GM23338 (cell line): ENCODE measurements around the gene FKBP8. TPM values are rescaled to one million over a fixed set of nuclear protein-coding genes. Genes with fewer than 3 reads are reported as not detected.

Experiments
- ATAC-seq: fragments of 200-7000 bp; cut with Tn5 transposase; 3 replicates; pipeline ENCODE4 v1.9.1; 2020
- DNase-seq: peaks from one replicate; pipeline ENCODE4 v3.0.0-alpha.2; 2015; ENCODE audit warnings: low spot score
- H2AFZ ChIP-seq: fragments of 200-600 bp; sonication (generic); 2 replicates; pipeline ENCODE4 v1.8.0; 2016; ENCODE audit warnings: antibody characterized with exemption, mild to moderate bottlenecking, moderate library complexity
- H3F3A ChIP-seq: fragments of 200-600 bp; sonication (generic); replicated peaks from 2 replicates; pipeline ENCODE4 v1.8.0; 2017; ENCODE audit warnings: antibody characterized with exemption, mixed run types, low read depth
- H3K27ac ChIP-seq: fragments of 200-600 bp; sonication (generic); 2 replicates; pipeline ENCODE4 v1.6.1; 2016; ENCODE audit warnings: low read depth
- H3K27me3 ChIP-seq: fragments of 200-600 bp; sonication (generic); 2 replicates; pipeline ENCODE4 v1.8.0; 2016; ENCODE audit warnings: mild to moderate bottlenecking, mixed run types, moderate library complexity; ENCODE audit not compliant: insufficient read depth
- H3K36me3 ChIP-seq: fragments of 200-600 bp; sonication (generic); 2 replicates; pipeline ENCODE4 v1.8.0; 2016; ENCODE audit warnings: mild to moderate bottlenecking; ENCODE audit not compliant: insufficient read depth
- H3K4me1 ChIP-seq: fragments of 200-600 bp; sonication (generic); 2 replicates; pipeline ENCODE4 v1.8.0; 2016; ENCODE audit warnings: mild to moderate bottlenecking, moderate library complexity; ENCODE audit not compliant: insufficient read depth
- H3K4me2 ChIP-seq: fragments of 200-600 bp; sonication (generic); 2 replicates; pipeline ENCODE4 v1.7.1; 2017; ENCODE audit warnings: mixed run types
- H3K4me3 ChIP-seq: fragments of 200-600 bp; sonication (generic); 2 replicates; pipeline ENCODE4 v1.6.1; 2016; ENCODE audit warnings: mixed run types
- H3K79me2 ChIP-seq: fragments of 200-600 bp; sonication (generic); replicated peaks from 2 replicates; pipeline ENCODE4 v1.8.0; 2017; ENCODE audit warnings: mild to moderate bottlenecking; ENCODE audit not compliant: insufficient read depth
- H3K9me2 ChIP-seq: fragments of 200-600 bp; sonication (generic); 2 replicates; pipeline ENCODE4 v1.8.0; 2017; ENCODE audit not compliant: insufficient read depth
- H4K20me1 ChIP-seq: fragments of 200-600 bp; sonication (generic); replicated peaks from 2 replicates; pipeline ENCODE4 v1.8.0; 2017; ENCODE audit warnings: mild to moderate bottlenecking; ENCODE audit not compliant: insufficient read depth
- H3K27ac Mint-ChIP-seq: 2 replicates; pipeline ENCODE4 v1.8.0; 2020; ENCODE audit warnings: inconsistent platforms, mild to moderate bottlenecking, moderate library complexity, mixed read lengths
- H3K27me3 Mint-ChIP-seq: 3 replicates; pipeline ENCODE4 v1.8.0; 2022; ENCODE audit warnings: low read depth, mild to moderate bottlenecking, moderate library complexity, mixed read lengths, inconsistent platforms; ENCODE audit not compliant: insufficient read depth, poor library complexity
- H3K36me3 Mint-ChIP-seq: 3 replicates; pipeline ENCODE4 v1.8.0; 2021; ENCODE audit warnings: low read depth, mild to moderate bottlenecking, inconsistent platforms, moderate library complexity, mixed read lengths
- H3K4me1 Mint-ChIP-seq: 3 replicates; pipeline ENCODE4 v1.8.0; 2020; ENCODE audit warnings: mild to moderate bottlenecking, inconsistent platforms, mixed read lengths
- H3K4me3 Mint-ChIP-seq: 3 replicates; pipeline ENCODE4 v1.8.0; 2021; ENCODE audit warnings: moderate library complexity, mild to moderate bottlenecking, inconsistent platforms, mixed read lengths
- H3K9me3 Mint-ChIP-seq: 3 replicates; pipeline ENCODE4 v1.8.0; 2020; ENCODE audit warnings: moderate library complexity, mild to moderate bottlenecking, inconsistent platforms, mixed read lengths
- CREB1 ChIP-seq: fragments of 250-450 bp; sonication (Bioruptor Pico); IDR thresholded peaks from 2 replicates; pipeline ENCODE4 v1.5.0; 2020; ENCODE audit warnings: low read depth, mild to moderate bottlenecking, moderate library complexity
- EZH2 ChIP-seq: fragments of 200-600 bp; sonication (generic); IDR thresholded peaks from one replicate; pipeline ENCODE4 v1.8.0; 2017; ENCODE audit warnings: antibody characterized with exemption, mild to moderate bottlenecking, low read depth; ENCODE audit not compliant: unreplicated experiment
- EZH2phosphoT487 ChIP-seq: fragments of 200-600 bp; sonication (generic); IDR thresholded peaks from one replicate; pipeline ENCODE4 v1.8.1; 2018; ENCODE audit warnings: antibody characterized with exemption; ENCODE audit not compliant: unreplicated experiment
- NANOG ChIP-seq: IDR thresholded peaks from 2 replicates; pipeline ENCODE4 v1.6.1; 2016; ENCODE audit warnings: antibody characterized with exemption, borderline replicate concordance
- POLR2AphosphoS5 ChIP-seq: IDR thresholded peaks from 2 replicates; pipeline ENCODE4 v1.6.1; 2016; ENCODE audit warnings: antibody characterized with exemption, low read depth
- STAT1 ChIP-seq: IDR thresholded peaks from one replicate; pipeline ENCODE4 v1.6.1; 2016; ENCODE audit warnings: antibody characterized with exemption; ENCODE audit not compliant: unreplicated experiment
- ZNF114 ChIP-seq: fragments of 250-450 bp; sonication (Bioruptor Pico); IDR thresholded peaks from 2 replicates; pipeline ENCODE4 v1.5.0; 2020; ENCODE audit warnings: mild to moderate bottlenecking, moderate library complexity
- ZNF331 ChIP-seq: fragments of 250-450 bp; sonication (Bioruptor Pico); IDR thresholded peaks from 2 replicates; pipeline ENCODE4 v1.5.0; 2020; ENCODE audit warnings: low read depth, mild to moderate bottlenecking, moderate library complexity
- ZNF462 ChIP-seq: fragments of 250-450 bp; sonication (Bioruptor Pico); IDR thresholded peaks from 2 replicates; pipeline ENCODE4 v1.5.0; 2020; ENCODE audit warnings: mild to moderate bottlenecking, moderate library complexity
- polyA plus RNA-seq: library from polyadenylated mRNA; unstranded; fragments of >200 nt; fragmentation: Nextera tagmentation; extraction: Ambion mirVana; gene quantifications from 2 replicates; pipeline ENCODE4 v1.2.1, GENCODE V29; 2016
- total RNA-seq: library from RNA; depleted of rRNA; stranded (reverse); fragments of >200 nt; shearing (Covaris generic); gene quantifications from 2 replicates; pipeline ENCODE4 v1.2.3, GENCODE V29; 2014
- TF ChIP-seq, protein P1 (sequence below), 2 experiments: fragments of 200-600 bp in 1 of 2; sonication (generic) in 1 of 2; conservative IDR thresholded peaks; 2 replicates each; pipeline versions ENCODE4 v1.5.1 to v1.6.1; 2016 to 2017; ENCODE audit warnings: antibody characterized with exemption in 2 of 2, low read depth in 2 of 2, mild to moderate bottlenecking in 2 of 2, moderate library complexity in 1 of 2

FKBP8 gene
- total and polyA plus RNA-seq, 2 experiments from 2014 or later, result 158 to 367 TPM

DNA sequence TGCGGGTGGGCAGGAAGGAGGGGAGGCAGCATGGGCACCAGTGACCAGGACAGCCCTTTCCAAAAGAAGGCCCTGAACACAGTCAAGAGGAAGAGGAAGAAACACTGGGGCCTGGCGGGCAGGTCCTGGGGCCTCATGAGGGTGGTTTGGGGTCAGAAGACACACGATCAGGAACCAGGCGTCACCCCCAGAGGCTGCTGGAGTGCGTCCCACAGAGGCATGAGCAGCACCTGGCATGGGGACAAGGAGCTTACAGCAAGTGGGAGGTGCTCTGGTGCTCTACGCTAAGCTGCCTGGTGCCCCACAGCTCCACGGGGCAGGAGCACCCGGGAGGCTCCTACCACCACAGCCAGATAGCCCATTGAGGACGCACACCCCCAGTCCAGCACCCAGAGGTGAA, 41.5 kb downstream of the FKBP8 start (continued):
- TF ChIP-seq EZH2, result no peak
- TF ChIP-seq EZH2phosphoT487, result no peak
- TF ChIP-seq POLR2AphosphoS5, result no peak
- no peak for TF ChIP-seq NANOG
- TF ChIP-seq ZNF114 (CRISPR knock-in tag), result no peak
- no peak for TF ChIP-seq CREB1 (CRISPR knock-in tag)

DNA sequence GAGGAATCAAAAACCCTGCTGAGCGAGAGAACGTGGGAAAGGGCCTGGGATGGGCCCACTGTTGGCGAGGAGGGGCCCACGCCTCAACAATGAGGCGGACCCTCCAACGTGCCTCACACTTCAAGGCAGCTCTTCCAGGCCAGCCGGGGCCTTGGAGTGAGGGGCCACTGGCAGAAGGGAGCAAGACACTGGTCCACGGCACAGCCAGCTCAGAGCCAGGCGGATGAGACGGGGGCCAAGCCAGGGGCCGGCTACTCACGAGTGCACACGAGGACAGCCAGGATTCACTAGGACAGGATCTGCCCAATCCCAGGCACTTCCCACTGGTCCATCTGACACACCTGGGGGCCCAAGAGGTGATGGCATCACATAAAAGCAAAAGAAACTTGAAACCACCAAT, 42.0 kb downstream of the FKBP8 start:
- no peak overlapping the region for H3K27ac Mint-ChIP-seq
- H3K4me1 ChIP-seq, result no peaks in the 10 kb centered on the region
- no peaks in the 10 kb centered on the region for H3K27me3 ChIP-seq
- no peaks in the 10 kb centered on the region; the same call in 2 of the 3 replicates for H3K9me3 Mint-ChIP-seq
- peaks cover 80% of the 10 kb centered on the region for H3K79me2 ChIP-seq
- no peaks in the 10 kb centered on the region; the same call in 2 of the 3 replicates for H3K36me3 Mint-ChIP-seq
- H3K4me3 Mint-ChIP-seq, result no peak overlapping the region; the same call in 2 of the 3 replicates
- no peaks in the 10 kb centered on the region for H3K9me2 ChIP-seq
- peaks cover 11% of the 10 kb centered on the region for H3K4me1 Mint-ChIP-seq
- no peak for ATAC-seq
- TF ChIP-seq NANOG, result no peak
- no peak overlapping the region for H3K4me3 ChIP-seq
- no peaks in the 10 kb centered on the region for H3K36me3 ChIP-seq
- no peak overlapping the region for H3K4me2 ChIP-seq
- H3F3A ChIP-seq, result no peaks in the 10 kb centered on the region
- H4K20me1 ChIP-seq, result peaks cover 26% of the 10 kb centered on the region
- H3K27ac ChIP-seq, result no peak overlapping the region
- no peak overlapping the region for H2AFZ ChIP-seq
- DNase-seq, result no peak
- H3K27me3 Mint-ChIP-seq, result peaks cover 11% of the 10 kb centered on the region

GRCh38 chr19:18500799-18501198, 42.6 kb downstream of the FKBP8 start:
- Mint-ChIP-seq H3K4me3 (no peak overlapping the region; the same call in 2 of the 3 replicates), H3K27me3 (peaks cover 11% of the 10 kb centered on the region), H3K27ac (no peak overlapping the region), H3K9me3 (no peaks in the 10 kb centered on the region; the same call in 2 of the 3 replicates), H3K4me1 (peaks cover 16% of the 10 kb centered on the region), H3K36me3 (no peaks in the 10 kb centered on the region; the same call in 2 of the 3 replicates)
- H3K4me1 ChIP-seq, result no peaks in the 10 kb centered on the region; the same call in 1 of the 2 replicates
- no peaks in the 10 kb centered on the region for H3K9me2 ChIP-seq
- no peak overlapping the region for H2AFZ ChIP-seq
- no peaks in the 10 kb centered on the region for H3K27me3 ChIP-seq
- no peak overlapping the region for H3K4me2 ChIP-seq
- peaks cover 82% of the 10 kb centered on the region for H3K79me2 ChIP-seq
- DNase-seq (no peak), ATAC-seq (no peak)
- H3K4me3 ChIP-seq, result no peak overlapping the region
- H3K27ac ChIP-seq, result no peak overlapping the region
- H3K36me3 ChIP-seq, result no peaks in the 10 kb centered on the region
- no peaks in the 10 kb centered on the region for H3F3A ChIP-seq
- H4K20me1 ChIP-seq, result peaks cover 26% of the 10 kb centered on the region
- TF ChIP-seq, protein P1, sequence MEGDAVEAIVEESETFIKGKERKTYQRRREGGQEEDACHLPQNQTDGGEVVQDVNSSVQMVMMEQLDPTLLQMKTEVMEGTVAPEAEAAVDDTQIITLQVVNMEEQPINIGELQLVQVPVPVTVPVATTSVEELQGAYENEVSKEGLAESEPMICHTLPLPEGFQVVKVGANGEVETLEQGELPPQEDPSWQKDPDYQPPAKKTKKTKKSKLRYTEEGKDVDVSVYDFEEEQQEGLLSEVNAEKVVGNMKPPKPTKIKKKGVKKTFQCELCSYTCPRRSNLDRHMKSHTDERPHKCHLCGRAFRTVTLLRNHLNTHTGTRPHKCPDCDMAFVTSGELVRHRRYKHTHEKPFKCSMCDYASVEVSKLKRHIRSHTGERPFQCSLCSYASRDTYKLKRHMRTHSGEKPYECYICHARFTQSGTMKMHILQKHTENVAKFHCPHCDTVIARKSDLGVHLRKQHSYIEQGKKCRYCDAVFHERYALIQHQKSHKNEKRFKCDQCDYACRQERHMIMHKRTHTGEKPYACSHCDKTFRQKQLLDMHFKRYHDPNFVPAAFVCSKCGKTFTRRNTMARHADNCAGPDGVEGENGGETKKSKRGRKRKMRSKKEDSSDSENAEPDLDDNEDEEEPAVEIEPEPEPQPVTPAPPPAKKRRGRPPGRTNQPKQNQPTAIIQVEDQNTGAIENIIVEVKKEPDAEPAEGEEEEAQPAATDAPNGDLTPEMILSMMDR (conservative IDR thresholded peaks at IDR 0.05; ENCODE audit: low read depth in 2 of 2), result no peak
- TF ChIP-seq STAT1, result no peak
- TF ChIP-seq CREB1 (CRISPR knock-in tag), result no peak
- no peak for TF ChIP-seq ZNF114 (CRISPR knock-in tag)
- TF ChIP-seq ZNF331, result no peak
- TF ChIP-seq ZNF462, result no peak
- no peak for TF ChIP-seq EZH2
- no peak for TF ChIP-seq NANOG
